Activated T-cell treated with anti-CD3 and anti-CD28 coated beads, Interleukin-2, amount 50 U/mL, for 1 hour (primary cell): ENCODE measurements around the gene ELMO3.

ENCODE experiments used
- DNase-seq: peaks from one replicate; pipeline ENCODE4 v3.0.0-alpha.2; 2020

Gene ELMO3

DNA sequence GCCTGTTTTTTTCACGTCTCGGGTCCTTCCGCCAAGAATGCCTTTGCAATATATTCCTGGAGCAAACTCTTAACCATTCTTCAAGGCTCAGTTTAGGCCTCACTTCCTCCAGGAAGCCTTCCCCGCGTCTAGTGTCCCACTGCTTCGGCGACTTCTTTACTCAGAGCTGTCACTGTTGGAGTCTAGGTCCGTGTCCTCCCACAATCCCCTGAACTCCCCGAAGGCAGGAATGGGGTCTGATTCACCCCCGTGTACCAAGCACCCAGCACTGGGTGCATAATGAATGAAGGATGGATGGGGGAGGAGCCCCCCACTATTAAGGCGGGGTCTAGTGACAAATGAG lies 15.7 kb upstream of the ELMO3 start:
- DNase-seq = no peak

DNA sequence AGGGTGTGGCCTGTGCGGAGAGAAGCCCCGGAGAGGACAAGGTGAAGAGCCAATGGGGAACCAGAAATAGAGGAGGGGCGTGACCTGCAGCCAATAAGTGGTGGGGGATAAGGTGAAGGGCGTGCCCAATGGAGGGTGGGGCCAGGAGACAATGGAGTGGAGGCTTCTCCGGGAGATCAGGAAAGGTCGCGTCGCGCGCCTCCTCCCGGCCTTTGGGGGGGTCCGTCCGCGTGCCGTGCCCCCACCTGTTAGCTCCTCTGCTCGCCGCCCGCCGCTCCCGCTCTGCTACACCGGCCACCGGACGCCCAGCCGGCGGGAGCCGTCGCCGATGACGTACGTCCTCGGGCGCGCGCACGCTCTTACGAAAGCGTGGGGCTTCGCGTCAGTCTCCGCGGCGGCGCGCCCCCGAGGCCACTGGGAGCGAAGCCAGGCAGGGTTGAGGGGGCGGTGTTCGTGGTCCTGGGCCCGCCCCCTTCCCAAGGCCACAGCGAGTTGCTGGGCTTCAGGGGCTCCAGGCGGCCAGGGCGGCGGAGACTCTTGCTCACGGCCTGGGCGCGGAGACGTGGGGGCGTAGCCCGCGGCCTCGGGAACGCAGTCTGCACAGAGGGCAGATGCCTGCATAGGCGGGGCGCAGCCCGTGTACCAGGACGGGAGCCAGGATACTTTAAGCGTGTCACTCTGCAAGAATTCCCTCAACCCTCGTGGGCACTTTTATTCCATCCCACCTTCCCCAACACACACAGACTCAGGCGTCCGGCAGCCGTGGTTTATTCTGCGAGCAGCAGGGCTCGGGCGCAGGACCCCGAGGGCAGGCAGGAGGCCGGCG lies 15.1 kb upstream of the ELMO3 start, which contains the start of gene MATCAP1:
Gene MATCAP1, minus strand, starts transcription at position 337 of the 826 bp plus-strand sequence. CDS start 3,353 bp downstream, outside the sequence.
- peak; percentile 90 for DNase-seq

DNA sequence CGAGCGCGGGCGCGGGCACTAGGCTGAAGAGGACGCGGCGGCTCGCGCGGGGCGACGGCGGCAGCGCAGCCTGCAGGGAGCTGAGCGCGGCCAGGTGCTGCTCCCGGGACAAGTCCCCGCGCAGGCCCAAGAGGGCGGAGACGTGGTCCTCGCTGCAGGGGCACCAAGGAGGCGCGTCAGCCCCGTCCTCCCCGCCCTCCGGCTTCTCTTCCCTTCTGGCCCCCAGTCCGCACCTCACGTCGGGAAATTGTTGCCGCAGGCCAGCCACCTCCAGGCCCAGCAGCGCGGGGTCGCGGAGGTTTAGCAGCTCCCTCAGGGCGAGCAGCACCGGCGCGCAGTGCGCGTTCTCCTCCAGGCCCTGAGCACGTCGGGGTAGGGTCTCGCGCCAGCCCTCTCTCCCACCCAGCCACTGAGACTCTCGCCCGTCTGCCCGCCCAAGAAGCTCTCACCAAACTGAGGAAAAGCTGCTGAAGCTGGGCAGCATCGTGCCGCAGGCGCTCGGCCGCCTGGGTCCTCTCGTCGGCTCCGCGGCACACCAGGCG lies 14.4 kb upstream of the ELMO3 start:
- no peak for DNase-seq

DNA sequence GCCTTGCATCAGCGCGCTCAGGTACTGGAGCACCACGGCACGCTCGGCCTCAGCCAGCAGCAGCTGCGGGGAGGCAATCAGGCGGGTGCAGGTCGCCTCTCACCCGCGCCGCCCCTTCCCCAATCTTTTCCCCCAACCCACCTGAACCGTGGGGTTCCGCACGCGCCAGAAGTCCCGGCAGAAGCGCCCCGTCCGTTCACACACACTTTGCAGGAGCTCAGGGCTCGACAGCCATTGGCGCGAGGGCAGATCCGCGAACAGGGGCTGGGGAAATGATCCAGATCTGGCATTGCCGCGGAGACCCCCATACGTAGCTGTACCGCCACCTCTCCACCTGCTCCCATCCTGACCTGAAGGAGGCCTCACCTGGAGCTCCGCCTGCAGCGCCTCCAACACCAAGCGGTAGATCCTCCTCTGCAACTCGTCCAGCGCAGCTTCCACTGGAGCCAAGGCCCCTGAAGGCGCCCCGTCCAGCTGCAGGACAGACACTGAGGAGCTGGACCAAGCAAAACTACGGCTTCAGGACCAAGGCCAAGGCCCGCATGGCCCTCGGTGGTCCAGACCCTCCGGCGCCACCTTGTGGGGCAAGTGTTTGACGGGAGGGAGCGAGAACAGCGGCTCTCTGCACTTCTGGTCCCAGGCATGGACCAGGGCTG lies 13.8 kb upstream of the ELMO3 start:
- DNase-seq = peak; percentile 87

DNA sequence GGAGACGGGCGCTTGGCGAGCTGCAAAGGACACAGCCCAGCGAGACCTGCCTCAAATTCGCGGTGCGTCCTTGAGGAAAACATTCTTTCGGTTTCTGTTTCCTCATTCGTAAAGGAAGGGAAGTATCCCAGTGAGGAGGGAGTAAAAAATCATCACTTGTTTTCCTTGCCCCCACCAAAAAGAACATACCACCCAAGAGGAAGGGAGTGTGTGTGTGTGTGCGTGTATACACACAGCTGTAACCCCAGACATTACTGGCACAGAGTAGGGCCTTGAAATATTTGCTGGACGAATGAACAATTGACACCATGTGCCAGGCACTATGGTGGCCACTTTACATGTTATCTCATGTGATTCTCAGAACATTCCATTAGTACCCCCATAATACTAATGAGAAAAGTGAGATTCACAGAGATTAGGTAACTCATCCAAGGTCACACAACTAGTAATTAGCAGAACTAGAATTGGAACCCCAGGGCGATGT lies 13.2 kb upstream of the ELMO3 start:
- no peak for DNase-seq

DNA sequence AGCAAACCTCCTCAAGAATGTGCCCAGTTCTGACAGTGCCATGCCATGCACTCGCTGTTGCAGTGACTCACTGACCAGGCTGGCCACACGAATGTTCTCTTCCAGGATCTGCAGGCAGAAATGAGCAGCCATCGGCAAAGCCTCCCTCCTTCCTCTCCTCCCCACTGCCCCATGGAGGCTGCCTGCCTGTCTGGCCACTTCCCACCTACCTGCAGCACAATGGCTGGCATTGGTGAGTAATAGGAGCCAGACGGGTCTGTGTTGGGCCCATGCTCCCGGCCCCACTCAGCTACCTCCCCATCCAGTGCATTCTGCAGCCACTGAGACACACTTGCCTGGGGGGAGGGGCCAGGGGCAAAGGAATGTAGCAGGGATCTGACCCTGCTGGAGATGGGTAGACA lies 12.4 kb upstream of the ELMO3 start:
- no peak for DNase-seq

DNA sequence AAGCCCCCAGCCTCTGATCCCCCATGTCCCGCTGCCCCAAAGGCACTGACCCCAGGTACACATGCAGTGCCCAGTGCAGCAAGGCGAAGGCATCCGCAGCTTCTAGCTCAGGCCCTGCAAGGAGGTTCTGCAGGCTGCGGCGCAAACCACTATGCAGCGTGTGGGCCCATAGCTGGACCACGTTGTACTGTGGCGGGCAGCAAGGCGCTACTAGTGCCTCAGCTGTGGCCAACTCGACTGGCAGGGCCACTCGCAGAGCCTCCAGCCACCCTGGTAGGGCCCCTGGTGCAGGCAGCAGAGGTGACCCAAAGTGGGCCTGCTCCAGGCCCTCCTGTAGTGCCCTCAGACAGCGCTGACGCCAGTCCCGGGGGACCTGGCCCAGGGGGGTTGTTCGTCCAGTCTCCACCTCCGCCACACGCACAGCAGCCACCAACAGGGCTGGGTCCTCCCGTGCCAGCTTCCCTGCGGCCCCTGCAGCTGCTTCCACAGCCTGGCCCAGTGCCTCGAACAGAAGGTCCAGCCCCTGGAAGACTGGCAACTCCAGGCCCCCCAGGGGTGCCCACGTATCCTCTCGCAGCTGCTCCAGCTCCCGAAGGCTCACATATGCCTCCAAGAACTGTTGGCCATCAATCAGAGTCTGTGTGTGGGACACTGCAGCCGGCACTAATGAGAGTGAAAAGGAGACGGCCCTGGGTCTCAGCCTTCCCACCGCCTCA lies 11.6 kb upstream of the ELMO3 start:
- DNase-seq = no peak

DNA sequence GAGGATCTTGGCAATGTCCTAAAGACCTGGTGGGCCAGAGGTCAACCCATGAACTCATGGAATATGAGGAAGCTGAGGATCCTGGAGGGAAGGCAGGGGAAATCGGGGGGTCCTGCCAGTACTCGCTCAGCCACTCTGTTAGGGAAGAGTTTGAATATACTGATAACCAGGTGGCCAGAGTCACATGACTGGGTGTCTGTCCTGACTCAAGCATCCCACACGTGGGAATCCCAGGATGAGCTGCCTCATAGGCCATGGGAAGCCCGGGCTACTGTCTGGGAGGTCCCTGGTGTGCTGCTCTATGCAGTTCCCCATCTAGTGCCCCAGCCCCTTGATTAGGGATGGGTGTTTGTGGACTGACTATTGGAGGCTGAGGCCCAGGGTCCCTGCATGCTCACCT lies 10.6 kb upstream of the ELMO3 start:
- no peak for DNase-seq

DNA sequence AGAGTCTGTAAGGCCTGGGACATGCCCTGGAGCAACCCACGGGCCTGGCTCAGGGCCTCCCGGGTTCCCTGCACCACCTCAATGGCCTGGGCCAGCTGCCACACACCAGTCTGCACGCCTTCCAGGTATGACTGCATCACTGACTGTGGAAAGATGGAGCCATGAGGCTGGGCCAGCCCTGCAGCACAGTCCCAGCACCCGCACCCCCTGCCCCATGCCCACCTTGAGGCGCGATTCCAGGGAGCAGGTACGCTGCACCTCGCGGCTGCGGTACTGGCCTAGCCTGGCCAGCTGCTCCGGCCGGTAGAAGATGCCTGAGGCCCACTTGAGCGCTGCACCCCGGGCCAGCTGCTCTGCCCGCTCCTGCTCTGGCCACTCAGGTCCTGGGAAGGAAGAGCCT lies 10.1 kb upstream of the ELMO3 start:
- DNase-seq = no peak

DNA sequence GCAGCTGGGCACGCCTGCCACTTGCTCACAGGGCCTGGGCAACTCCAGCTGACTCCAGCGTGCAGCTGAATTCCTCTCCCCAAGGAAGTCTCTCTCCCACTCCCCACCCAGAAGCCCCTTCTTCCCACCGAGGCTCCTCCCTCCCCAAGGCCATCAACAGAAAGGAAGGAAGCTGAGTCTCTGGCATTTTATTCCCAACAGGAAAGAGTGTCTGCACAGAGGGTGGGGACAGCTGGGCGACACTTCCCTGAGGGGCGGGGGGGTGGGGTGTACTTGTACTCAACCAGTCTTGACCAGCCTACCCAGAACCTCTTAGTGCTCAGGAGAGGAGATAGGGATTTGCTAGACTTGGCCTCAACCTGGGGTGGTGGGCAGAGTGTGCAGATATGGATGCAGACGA lies 8.9 kb upstream of the ELMO3 start, which contains the start of gene EXOC3L1:
Gene EXOC3L1, minus strand, starts transcription at position 96 of the 400 bp plus-strand sequence. CDS start 460 bp downstream, outside the sequence.
- no peak for DNase-seq

DNA sequence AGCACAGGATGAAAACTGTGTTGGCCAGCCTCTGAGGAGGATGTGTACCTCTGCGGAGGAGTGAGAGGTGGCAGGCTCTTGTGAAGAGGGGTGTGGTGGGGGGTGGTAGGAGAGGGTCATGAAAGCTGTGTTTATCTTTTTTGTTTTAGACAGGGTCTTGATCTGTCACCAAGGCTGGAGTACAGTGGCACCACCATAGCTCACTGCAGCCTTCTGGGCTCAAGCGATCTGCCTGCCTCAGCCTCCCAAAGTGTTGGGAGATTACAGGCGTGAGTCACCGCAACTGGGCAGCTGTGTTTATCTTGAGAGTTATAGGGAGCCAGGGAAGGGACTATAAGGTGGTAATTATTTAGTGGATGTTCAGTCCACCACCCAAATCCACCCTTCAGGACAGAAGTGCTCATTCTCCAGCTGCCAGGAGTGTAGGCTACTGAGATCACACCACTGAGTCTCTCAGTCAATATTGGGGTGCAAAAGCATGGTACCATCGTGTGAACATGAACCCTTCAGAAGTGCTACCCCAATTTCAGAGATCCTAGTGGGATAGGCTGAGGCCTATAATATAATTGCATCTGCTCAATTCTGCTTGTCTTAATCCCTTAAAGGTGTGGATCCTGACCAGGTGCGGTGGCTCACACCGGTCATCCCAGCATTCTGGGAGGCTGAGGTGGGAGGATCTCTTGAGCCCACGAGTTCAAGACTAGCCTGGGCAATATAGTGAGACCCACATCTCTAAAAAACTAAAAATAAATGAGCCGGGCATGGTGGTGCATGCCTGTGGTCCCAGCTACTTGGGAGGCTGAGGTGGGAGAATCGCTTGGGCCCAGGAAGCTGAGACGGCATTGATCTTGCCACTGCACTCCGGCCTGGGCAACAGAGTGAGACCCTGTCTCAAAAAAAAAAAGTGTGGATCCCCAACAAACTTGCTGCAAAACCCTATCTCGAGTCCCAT lies 8.2 kb upstream of the ELMO3 start:
- DNase-seq = no peak

DNA sequence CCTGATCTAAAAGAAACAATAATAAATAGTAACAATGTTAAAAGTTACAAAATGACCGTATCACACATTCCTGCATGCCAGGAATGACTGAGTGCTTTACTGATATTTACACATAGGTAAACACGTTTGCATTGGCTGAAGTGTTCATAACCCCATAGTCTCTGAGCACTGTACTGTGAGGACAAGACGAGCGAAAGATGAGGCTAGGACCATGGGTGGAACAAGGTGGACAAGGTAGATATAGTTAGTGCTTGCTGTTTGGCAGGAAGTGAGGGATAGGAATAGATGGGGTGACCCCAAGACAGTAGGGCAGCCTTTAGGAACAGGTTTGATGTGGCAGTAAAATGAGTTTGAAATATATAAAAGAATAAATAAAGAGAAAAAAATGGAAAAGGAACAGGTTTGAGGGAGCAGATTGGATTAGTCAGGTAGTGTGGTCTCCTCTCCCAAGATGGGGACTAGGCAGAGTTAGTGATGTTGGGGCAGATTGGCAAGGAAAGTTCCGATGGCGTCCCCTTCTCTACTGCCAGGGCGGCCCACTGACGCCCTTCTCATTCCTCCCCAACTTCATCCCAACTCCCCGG lies 7.4 kb upstream of the ELMO3 start:
- no peak for DNase-seq

DNA sequence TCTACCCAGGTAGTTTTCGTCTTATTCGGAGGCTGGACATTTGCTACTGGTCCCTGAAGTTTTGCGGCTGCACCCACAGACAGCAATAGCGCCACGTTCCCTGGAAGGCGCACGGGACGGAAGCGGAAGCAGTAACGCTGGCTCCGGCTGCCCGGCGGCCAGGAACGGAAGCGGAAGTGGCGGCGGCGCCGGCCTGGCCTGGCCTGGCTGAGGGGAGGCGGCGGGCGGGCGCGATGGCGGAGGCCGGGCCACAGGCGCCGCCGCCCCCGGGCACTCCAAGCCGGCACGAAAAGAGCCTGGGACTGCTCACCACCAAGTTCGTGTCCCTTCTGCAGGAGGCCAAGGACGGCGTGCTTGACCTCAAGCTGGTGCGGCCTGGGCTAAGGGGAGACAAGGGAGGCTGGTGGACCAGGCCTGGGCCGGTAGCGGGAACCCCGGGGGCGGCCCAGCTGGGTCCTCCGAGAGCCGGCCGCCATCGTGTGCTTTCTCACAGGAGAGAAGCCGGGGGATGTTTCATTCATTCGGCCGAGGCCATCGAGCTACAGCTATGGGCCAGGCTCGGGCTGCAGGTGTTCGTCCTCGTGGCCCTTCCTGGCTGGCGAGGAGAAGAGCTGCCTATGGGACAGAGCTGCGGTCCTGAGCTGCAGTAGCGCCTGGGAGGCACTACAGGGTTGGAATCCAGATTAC lies 6.8 kb upstream of the ELMO3 start, which contains the start of gene E2F4:
Gene E2F4, plus strand, starts transcription at position 161 of the 687 bp plus-strand sequence. Its CDS starts 73 bp downstream, at position 234.
- peak; percentile 83 for DNase-seq

DNA sequence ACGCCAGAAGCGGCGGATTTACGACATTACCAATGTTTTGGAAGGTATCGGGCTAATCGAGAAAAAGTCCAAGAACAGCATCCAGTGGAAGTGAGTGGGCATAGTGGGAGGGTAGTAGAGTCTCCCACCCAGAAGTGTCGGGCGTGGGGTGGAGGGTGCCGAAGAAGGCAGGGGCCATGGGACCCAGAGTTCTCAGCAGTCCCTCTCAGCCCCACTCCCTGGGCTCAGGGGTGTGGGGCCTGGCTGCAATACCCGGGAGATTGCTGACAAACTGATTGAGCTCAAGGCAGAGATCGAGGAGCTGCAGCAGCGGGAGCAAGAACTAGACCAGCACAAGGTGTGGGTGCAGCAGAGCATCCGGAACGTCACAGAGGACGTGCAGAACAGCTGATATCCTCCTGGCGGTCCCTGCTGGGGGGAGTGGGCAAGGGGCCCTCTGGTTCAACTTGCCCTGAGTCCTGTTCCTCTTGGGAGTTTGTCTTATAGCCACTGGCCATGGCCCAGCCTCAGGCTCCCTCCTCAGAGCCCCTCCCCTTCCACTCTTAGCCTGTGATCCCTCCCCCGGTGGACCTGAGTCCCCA lies 6.1 kb upstream of the ELMO3 start:
- DNase-seq = no peak

DNA sequence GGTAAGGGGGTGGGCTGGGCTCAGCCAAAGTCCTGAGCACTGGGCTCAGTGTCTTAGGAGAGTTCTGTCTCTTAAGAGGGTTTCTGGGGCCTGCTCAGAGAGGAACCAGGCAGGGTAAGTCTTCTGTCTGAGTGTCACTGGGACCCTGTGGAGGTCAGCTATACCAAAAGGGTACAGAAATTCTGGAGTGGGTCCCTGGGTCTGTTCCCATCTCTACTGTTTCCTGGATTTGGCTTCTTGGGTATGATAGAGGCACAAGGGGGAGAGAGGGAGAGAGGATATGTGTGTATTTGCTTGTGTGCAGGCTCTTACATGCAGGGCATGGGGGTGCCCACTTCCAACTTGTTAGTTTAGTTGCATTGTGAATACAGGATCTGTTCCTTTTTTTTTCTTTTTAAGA lies 5.4 kb upstream of the ELMO3 start:
- no peak for DNase-seq

DNA sequence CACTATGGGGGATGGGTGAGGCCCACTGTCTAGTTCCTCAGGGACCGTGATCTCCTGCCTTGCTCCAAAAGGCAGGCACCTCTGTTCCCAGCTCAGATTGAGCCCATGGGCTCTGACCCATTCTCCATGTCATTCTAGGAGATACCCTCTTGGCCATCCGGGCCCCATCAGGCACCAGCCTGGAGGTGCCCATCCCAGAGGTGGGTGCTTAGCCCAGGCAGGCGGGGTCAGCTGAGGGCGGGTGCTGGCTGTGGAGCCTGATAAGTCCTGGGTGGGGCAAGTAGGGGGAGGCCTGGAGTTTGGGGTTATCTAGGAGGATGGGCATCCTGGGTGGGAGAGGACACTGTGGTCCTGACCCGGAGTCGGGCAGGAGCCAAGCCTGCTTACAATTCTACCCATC lies 4.7 kb upstream of the ELMO3 start:
- DNase-seq = no peak

DNA sequence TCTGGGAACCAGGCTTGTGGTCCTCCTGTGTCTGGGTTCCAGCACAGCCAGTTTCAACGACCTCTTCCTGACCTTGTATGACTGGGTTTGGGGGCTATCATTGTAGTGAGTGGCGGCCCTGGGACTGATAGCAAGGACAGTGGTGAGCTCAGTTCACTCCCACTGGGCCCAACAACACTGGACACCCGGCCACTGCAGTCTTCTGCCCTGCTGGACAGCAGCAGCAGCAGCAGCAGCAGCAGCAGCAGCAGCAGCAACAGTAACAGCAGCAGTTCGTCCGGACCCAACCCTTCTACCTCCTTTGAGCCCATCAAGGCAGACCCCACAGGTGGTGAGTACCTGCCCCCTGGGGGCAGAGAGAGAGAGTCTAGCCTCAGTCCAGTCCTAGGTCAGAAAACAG lies 3.3 kb upstream of the ELMO3 start:
- DNase-seq = no peak

DNA sequence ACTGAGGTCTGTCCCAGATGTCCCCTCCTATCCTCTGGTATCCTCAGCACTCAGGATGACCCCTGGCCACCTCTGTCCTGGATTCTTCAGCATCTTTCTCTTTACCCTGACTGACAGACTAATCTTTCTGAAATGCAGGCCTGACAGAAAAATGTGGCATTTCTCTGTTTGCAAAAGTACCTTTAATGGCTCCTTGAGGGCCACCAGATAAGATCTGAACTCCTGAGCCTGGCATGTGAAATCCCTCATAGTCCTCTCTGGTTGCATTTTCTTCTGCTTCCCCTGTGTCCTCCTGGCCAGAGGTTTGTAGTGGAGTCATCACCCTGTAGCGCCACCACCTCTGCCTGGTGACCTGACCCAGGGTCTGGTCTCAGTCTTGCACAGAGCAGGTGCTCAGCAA lies 2.0 kb upstream of the ELMO3 start:
- no peak for DNase-seq

DNA sequence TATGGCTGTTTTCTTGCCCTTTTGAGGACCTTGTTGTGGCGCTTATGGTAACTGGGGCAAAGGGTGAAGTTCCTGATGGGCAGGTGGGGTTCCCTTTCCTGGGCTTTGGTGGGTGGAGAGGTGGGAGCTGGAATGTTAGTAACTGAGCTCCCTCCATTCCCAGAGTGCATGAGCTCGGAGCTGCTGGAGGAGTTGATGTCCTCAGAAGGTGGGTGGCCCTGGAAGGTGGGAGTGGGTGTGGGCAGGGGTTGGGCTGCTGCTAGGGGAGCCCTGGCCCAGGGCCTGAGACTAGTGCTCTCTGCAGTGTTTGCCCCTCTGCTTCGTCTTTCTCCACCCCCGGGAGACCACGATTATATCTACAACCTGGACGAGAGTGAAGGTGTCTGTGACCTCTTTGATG lies 1.2 kb upstream of the ELMO3 start:
- DNase-seq = no peak

DNA sequence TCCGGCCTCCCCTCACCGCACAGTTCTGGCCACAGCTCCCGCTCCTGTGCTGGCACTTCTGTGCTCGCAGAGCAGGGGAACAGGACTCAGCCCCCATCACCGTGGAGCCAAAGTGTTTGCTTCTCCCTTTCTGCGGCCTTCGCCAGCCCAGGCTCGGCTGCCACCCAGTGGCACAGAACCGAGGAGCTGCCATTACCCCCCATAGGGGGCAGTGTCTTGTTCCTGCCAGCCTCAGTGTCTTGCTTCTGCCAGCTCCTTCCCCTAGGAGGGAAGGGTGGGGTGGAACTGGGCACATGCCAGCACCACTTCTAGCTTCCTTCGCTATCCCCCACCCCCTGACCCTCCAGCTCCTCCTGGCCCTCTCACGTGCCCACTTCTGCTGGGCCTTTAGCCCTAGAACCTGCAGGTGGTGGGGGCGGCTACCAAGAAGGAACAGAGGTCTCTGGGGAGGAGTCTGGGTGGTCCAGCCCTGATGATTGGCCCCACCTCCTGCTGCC lies 645 bp upstream of the ELMO3 start:
- no peak for DNase-seq
